ENCODE measurements around the gene LRRN2.
"Not testable (repeated sequence)": the region's sequence is repeated elsewhere in the genome, so short reads cannot be mapped to it uniquely, and the experiment has no call there.

Gene LRRN2

GRCh38 chr1:204685236-204686006 lies at the start of gene LRRN2:
TSS of gene LRRN2 (minus strand) at chr1:204685738. CDS start at chr1:204619992, 65,746 bp downstream.
- no peak for DNase-seq

- no peak for DNase-seq
Observed at GRCh38 chr1:204735042-204735441, 49.5 kb upstream of the LRRN2 start.

GRCh38 chr1:204733869-204734596 lies 48.5 kb upstream of the LRRN2 start:
- no peak for DNase-seq

- DNase-seq, result no peak
Observed at GRCh38 chr1:204733289-204733688, 47.8 kb upstream of the LRRN2 start.

GRCh38 chr1:204731985-204732575 lies 46.5 kb upstream of the LRRN2 start:
- DNase-seq, result no peak

GRCh38 chr1:204731509-204731908 lies 46.0 kb upstream of the LRRN2 start:
- no peak for DNase-seq

GRCh38 chr1:204730826-204731459 lies 45.4 kb upstream of the LRRN2 start:
- DNase-seq, result no peak

GRCh38 chr1:204729516-204729915 lies 44.0 kb upstream of the LRRN2 start:
- no peak for DNase-seq

- DNase-seq, result no peak
Observed at GRCh38 chr1:204728456-204728855, 42.9 kb upstream of the LRRN2 start.

- no peak for DNase-seq
Observed at GRCh38 chr1:204728045-204728444, 42.5 kb upstream of the LRRN2 start.

GRCh38 chr1:204727438-204727837 lies 41.9 kb upstream of the LRRN2 start:
- DNase-seq, result not testable (repeated sequence)

GRCh38 chr1:204726478-204726877 lies 40.9 kb upstream of the LRRN2 start:
- DNase-seq, result no peak

GRCh38 chr1:204725821-204726448 lies 40.4 kb upstream of the LRRN2 start:
- no peak for DNase-seq

GRCh38 chr1:204723131-204723787 lies 37.7 kb upstream of the LRRN2 start:
- no peak for DNase-seq

- DNase-seq, result no peak
Observed at GRCh38 chr1:204721373-204722055, 36.0 kb upstream of the LRRN2 start.

GRCh38 chr1:204716660-204717059 lies 31.1 kb upstream of the LRRN2 start:
- DNase-seq, result no peak

GRCh38 chr1:204714861-204715511 lies 29.4 kb upstream of the LRRN2 start:
- no peak for DNase-seq

- no peak for DNase-seq
Observed at GRCh38 chr1:204714194-204714860, 28.8 kb upstream of the LRRN2 start.

GRCh38 chr1:204713541-204713940 lies 28.0 kb upstream of the LRRN2 start:
- no peak for DNase-seq

GRCh38 chr1:204712708-204713430 lies 27.3 kb upstream of the LRRN2 start:
- no peak for DNase-seq
